Neutrophil (primary cell): ENCODE results near the gene MMD2.

ENCODE experiments used
- H3K27ac ChIP-seq: fragments of 200-600 bp; sonication (generic); 2 replicates; pipeline ENCODE4 v1.5.1; 2016; ENCODE audit warnings: mild to moderate bottlenecking, moderate library complexity
- H3K27me3 ChIP-seq: fragments of 200-600 bp; sonication (generic); 2 replicates; pipeline ENCODE4 v1.6.0; 2016; ENCODE audit warnings: mild to moderate bottlenecking
- H3K36me3 ChIP-seq: fragments of 200-600 bp; sonication (generic); 2 replicates; pipeline ENCODE4 v1.5.1; 2017
- H3K4me1 ChIP-seq, 2 experiments: fragments of 200-600 bp in 1 of 2; sonication (generic) in 1 of 2; 1 replicate in 1 of 2; 2 replicates in 1 of 2; pipeline versions ENCODE4 v1.5.1 to v1.6.1; 2013 to 2016; ENCODE audit warnings: low read depth in 1 of 2, low read length in 1 of 2, mild to moderate bottlenecking in 1 of 2, moderate library complexity in 1 of 2; ENCODE audit not compliant: control insufficient read depth in 1 of 2, insufficient read depth in 1 of 2
- H3K4me3 ChIP-seq, 2 experiments: fragments of 200-600 bp in 1 of 2; sonication (generic) in 1 of 2; 1 replicate in 1 of 2; 2 replicates in 1 of 2; pipeline ENCODE4 v1.5.1; 2013 to 2016; ENCODE audit warnings: low read depth in 1 of 2, low read length in 1 of 2, mild to moderate bottlenecking in 1 of 2, moderate library complexity in 1 of 2
- H3K9me3 ChIP-seq: fragments of 200-600 bp; sonication (generic); 2 replicates; pipeline ENCODE4 v1.5.1; 2016
- CTCF ChIP-seq: fragments of 200-600 bp; sonication (generic); IDR thresholded peaks from 2 replicates; pipeline ENCODE4 v1.5.1; 2016; ENCODE audit warnings: antibody characterized with exemption

The MMD2 gene

DNA sequence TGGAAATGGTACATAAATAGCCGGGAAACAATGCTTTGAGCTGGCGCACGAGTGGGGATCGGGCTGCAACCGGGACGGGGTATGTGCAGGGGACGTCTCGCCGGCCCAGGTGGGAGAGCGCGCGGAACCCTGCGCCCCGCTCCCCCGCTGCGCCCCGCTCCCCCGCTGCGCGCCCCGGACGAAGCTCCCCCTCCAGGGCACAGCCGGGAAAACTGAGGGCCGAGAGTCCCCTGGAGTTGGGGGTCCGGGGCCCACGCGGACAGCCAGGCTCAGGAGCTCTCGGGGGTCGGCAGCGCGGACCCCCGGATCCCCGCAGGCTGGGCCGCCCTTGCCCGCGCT, 76.0 kb downstream of the MMD2 start:
- Histone ChIP-seq H3K4me3 (no peak overlapping the region), H3K27me3 (peaks cover 67% of the 10 kb centered on the region), H3K4me1 (peaks cover 0 to 7% of the 10 kb centered on the region in 2 experiments), H3K36me3 (no peaks in the 10 kb centered on the region), H3K27ac (no peak overlapping the region), H3K9me3 (no peaks in the 10 kb centered on the region)
- TF ChIP-seq CTCF, result no peak

- H3K4me3 ChIP-seq, result no peak overlapping the region
- H3K27ac ChIP-seq, result no peak overlapping the region
- peaks cover 0 to 7% of the 10 kb centered on the region in 2 experiments for H3K4me1 ChIP-seq
Observed at GRCh38 chr7:4882169-4883032, 76.6 kb downstream of the MMD2 start.

GRCh38 chr7:4880218-4880617, 78.8 kb downstream of the MMD2 start:
- Histone ChIP-seq H3K9me3 (no peaks in the 10 kb centered on the region), H3K4me3 (no peak overlapping the region), H3K4me1 (peaks cover 0 to 7% of the 10 kb centered on the region in 2 experiments), H3K27me3 (peaks cover 60% of the 10 kb centered on the region), H3K27ac (no peak overlapping the region), H3K36me3 (no peaks in the 10 kb centered on the region)
- TF ChIP-seq CTCF, result no peak

More at GRCh38 chr7:4882169-4883032, 76.6 kb downstream of the MMD2 start:
- Histone ChIP-seq H3K27me3 (peaks cover 67% of the 10 kb centered on the region), H3K36me3 (no peaks in the 10 kb centered on the region), H3K9me3 (no peaks in the 10 kb centered on the region)
- TF ChIP-seq CTCF, result no peak

- Histone ChIP-seq H3K9me3 (no peaks in the 10 kb centered on the region), H3K27ac (no peak overlapping the region), H3K36me3 (no peaks in the 10 kb centered on the region), H3K27me3 (peaks cover 53% of the 10 kb centered on the region), H3K4me1 (peaks cover 0 to 7% of the 10 kb centered on the region in 2 experiments), H3K4me3 (no peak overlapping the region)
- no peak for TF ChIP-seq CTCF
Observed at GRCh38 chr7:4879396-4880081, 79.4 kb downstream of the MMD2 start.

GRCh38 chr7:4878336-4879335, 80.4 kb downstream of the MMD2 start:
- Histone ChIP-seq H3K4me1 (peaks cover 0 to 5% of the 10 kb centered on the region in 2 experiments), H3K9me3 (no peaks in the 10 kb centered on the region), H3K27ac (no peak overlapping the region), H3K4me3 (no peak overlapping the region), H3K36me3 (no peaks in the 10 kb centered on the region), H3K27me3 (peaks cover 44% of the 10 kb centered on the region)
- no peak for TF ChIP-seq CTCF
